Gastroesophageal sphincter (tissue), 3 donors: ENCODE data around the gene VPS51.

ENCODE experiments used
- EP300 ChIP-seq: sonication (generic); formaldehyde crosslinking; IDR thresholded peaks from one replicate; pipeline ENCODE4 v1.6.1; 2017; ENCODE audit warnings: antibody characterized with exemption, mild to moderate bottlenecking
- POLR2A ChIP-seq, 2 donors: fragments of 450-650 bp; IDR thresholded peaks; one replicate each; pipeline ENCODE4 v1.6.1; 2017; ENCODE audit warnings: antibody characterized with exemption in 2 of 2, mild to moderate bottlenecking in 2 of 2, moderate library complexity in 1 of 2
- POLR2AphosphoS5 ChIP-seq: sonication (generic); formaldehyde crosslinking; IDR thresholded peaks from one replicate; pipeline ENCODE4 v1.6.1; 2017; ENCODE audit warnings: antibody characterized with exemption
- TF ChIP-seq, protein P1 (sequence below), 4 experiments: fragments of 200-600 bp in 2 of 4; fragments of 450-650 bp in 2 of 4; sonication (generic) in 1 of 4; IDR thresholded peaks; one replicate each; pipeline ENCODE4 v1.5.1; 2017 to 2019; ENCODE audit warnings: antibody characterized with exemption in 4 of 4, mild to moderate bottlenecking in 2 of 4, moderate library complexity in 2 of 4

DNA sequence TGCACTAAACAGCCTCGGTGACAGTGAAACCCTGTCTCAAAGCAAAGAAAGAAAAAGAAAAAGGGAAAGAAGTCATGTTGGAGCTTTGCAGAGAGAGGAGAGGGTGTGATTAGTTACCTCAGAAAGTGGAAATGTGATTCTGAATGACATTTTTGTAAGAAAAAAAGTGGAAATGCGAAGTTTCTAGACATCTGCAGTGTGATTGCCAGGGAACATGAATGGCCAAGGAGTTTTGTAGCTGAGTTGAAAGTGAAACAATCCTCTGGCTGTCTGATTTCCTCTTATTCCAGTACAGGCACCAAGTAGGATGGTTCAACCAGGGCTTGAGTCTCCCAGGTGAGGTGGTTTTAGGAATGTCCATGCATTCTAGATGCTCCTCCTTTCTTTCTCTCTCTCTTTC is 56.1 kb downstream of the VPS51 start:
- TF ChIP-seq POLR2A (IDR thresholded peaks at IDR 0.05) (no peak), POLR2AphosphoS5 (no peak), EP300 (no peak)
- TF ChIP-seq, protein P1, sequence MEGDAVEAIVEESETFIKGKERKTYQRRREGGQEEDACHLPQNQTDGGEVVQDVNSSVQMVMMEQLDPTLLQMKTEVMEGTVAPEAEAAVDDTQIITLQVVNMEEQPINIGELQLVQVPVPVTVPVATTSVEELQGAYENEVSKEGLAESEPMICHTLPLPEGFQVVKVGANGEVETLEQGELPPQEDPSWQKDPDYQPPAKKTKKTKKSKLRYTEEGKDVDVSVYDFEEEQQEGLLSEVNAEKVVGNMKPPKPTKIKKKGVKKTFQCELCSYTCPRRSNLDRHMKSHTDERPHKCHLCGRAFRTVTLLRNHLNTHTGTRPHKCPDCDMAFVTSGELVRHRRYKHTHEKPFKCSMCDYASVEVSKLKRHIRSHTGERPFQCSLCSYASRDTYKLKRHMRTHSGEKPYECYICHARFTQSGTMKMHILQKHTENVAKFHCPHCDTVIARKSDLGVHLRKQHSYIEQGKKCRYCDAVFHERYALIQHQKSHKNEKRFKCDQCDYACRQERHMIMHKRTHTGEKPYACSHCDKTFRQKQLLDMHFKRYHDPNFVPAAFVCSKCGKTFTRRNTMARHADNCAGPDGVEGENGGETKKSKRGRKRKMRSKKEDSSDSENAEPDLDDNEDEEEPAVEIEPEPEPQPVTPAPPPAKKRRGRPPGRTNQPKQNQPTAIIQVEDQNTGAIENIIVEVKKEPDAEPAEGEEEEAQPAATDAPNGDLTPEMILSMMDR (IDR thresholded peaks at IDR 0.05) = no peak
